WTC11 (cell line): ENCODE measurements around the gene LRRC3C. TPM values are rescaled to one million over a fixed set of nuclear protein-coding genes. Genes with fewer than 3 reads are reported as not detected.

Experiments used
- ATAC-seq: fragments of 200-7000 bp; cut with Tn5 transposase; 2 replicates; pipeline ENCODE4 v1.10.0; 2021; ENCODE audit warnings: mild to moderate bottlenecking, moderate library complexity
- CTCF ChIA-PET: fragments of 300-600 bp; sonication (Branson Sonifier 250); formaldehyde crosslinking; loops from one replicate; lab custom pipeline; 2021; ENCODE audit warnings: antibody characterized with exemption; lab: Charles Lee
- POLR2A ChIA-PET: fragments of 350-600 bp; sonication (Branson Sonifier 250); formaldehyde crosslinking; loops from one replicate; lab custom pipeline; 2021; ENCODE audit warnings: antibody characterized with exemption; lab: Charles Lee
- DNase-seq: peaks from one replicate; pipeline ENCODE4 v3.0.0; 2021; ENCODE audit warnings: low spot score
- H3K27ac Mint-ChIP-seq: 2 replicates; pipeline ENCODE4 v1.8.0; 2021; ENCODE audit warnings: mixed read lengths
- H3K27me3 Mint-ChIP-seq: 2 replicates; pipeline ENCODE4 v1.8.0; 2021; ENCODE audit warnings: low read depth, mild to moderate bottlenecking, moderate library complexity, mixed read lengths
- H3K36me3 Mint-ChIP-seq: 2 replicates; pipeline ENCODE4 v1.8.0; 2021; ENCODE audit warnings: mixed read lengths
- H3K4me1 Mint-ChIP-seq: 2 replicates; pipeline ENCODE4 v1.8.0; 2022; ENCODE audit warnings: mixed read lengths
- H3K4me3 Mint-ChIP-seq: 2 replicates; pipeline ENCODE4 v1.8.0; 2021; ENCODE audit warnings: mild to moderate bottlenecking, moderate library complexity, mixed read lengths
- H3K9me3 Mint-ChIP-seq: 2 replicates; pipeline ENCODE4 v1.8.0; 2021; ENCODE audit warnings: mixed read lengths
- ATF1 ChIP-seq: sonication (generic); formaldehyde crosslinking; IDR thresholded peaks from 2 replicates; pipeline ENCODE4 v1.8.1; 2023; ENCODE audit warnings: mild to moderate bottlenecking, moderate library complexity, missing genetic modification reagents
- CBFB ChIP-seq: sonication (generic); formaldehyde crosslinking; IDR thresholded peaks from 2 replicates; pipeline ENCODE4 v1.8.1; 2022; ENCODE audit warnings: mild to moderate bottlenecking, low read depth, missing genetic modification reagents
- EMX1 ChIP-seq: fragments of 250-450 bp; sonication (Bioruptor Pico); IDR thresholded peaks from 2 replicates; pipeline ENCODE4 v1.8.0; 2021; ENCODE audit warnings: mild to moderate bottlenecking
- FOXJ3 ChIP-seq: sonication (generic); formaldehyde crosslinking; IDR thresholded peaks from 2 replicates; pipeline ENCODE4 v1.9.0; 2021; ENCODE audit warnings: missing genetic modification reagents, mild to moderate bottlenecking, borderline replicate concordance
- FOXK1 ChIP-seq: sonication (generic); formaldehyde crosslinking; IDR thresholded peaks from 2 replicates; pipeline ENCODE4 v1.8.0; 2022; ENCODE audit warnings: mild to moderate bottlenecking, moderate library complexity, missing genetic modification reagents
- GTF2I ChIP-seq: fragments of 250-450 bp; sonication (Bioruptor Pico); conservative IDR thresholded peaks from 2 replicates; pipeline ENCODE4 v1.4.0; 2021; ENCODE audit warnings: mild to moderate bottlenecking
- HMGA2 ChIP-seq: fragments of 250-450 bp; sonication (Bioruptor Pico); IDR thresholded peaks from 2 replicates; pipeline ENCODE4 v1.4.0; 2021; ENCODE audit warnings: mild to moderate bottlenecking, moderate library complexity
- NFATC4 ChIP-seq: fragments of 250-450 bp; sonication (Bioruptor Pico); IDR thresholded peaks from 2 replicates; pipeline ENCODE4 v1.9.0; 2021; ENCODE audit warnings: mild to moderate bottlenecking
- NFE2L1 ChIP-seq: sonication (generic); formaldehyde crosslinking; IDR thresholded peaks from 2 replicates; pipeline ENCODE4 v1.8.1; 2023; ENCODE audit warnings: missing genetic modification reagents
- NR1H2 ChIP-seq: sonication (generic); formaldehyde crosslinking; IDR thresholded peaks from 2 replicates; pipeline ENCODE4 v1.9.0; 2021; ENCODE audit warnings: mild to moderate bottlenecking, moderate library complexity, missing genetic modification reagents
- RELA ChIP-seq: sonication (generic); formaldehyde crosslinking; IDR thresholded peaks from 2 replicates; pipeline ENCODE4 v1.8.1; 2022; ENCODE audit warnings: missing genetic modification reagents, mild to moderate bottlenecking, borderline replicate concordance
- SMAD4 ChIP-seq: sonication (generic); formaldehyde crosslinking; IDR thresholded peaks from 2 replicates; pipeline ENCODE4 v1.8.0; 2022; ENCODE audit warnings: mild to moderate bottlenecking, missing genetic modification reagents
- TCF7 ChIP-seq: sonication (generic); formaldehyde crosslinking; IDR thresholded peaks from 2 replicates; pipeline ENCODE4 v1.8.0; 2022; ENCODE audit warnings: mild to moderate bottlenecking, low read depth, missing genetic modification reagents, moderate library complexity
- ZNF317 ChIP-seq: sonication (generic); formaldehyde crosslinking; IDR thresholded peaks from 2 replicates; pipeline ENCODE4 v1.8.1; 2023; ENCODE audit warnings: low read depth, mild to moderate bottlenecking, moderate library complexity, missing genetic modification reagents, borderline replicate concordance
- ZNF416 ChIP-seq: fragments of 250-450 bp; sonication (Bioruptor Pico); IDR thresholded peaks from 2 replicates; pipeline ENCODE4 v1.9.0; 2021; ENCODE audit warnings: mild to moderate bottlenecking, inconsistent platforms
- ZNF423 ChIP-seq: fragments of 250-450 bp; sonication (Bioruptor Pico); IDR thresholded peaks from 2 replicates; pipeline ENCODE4 v2.1.2; 2022; ENCODE audit warnings: mild to moderate bottlenecking, moderate library complexity
- total RNA-seq: library from RNA; stranded (reverse); gene quantifications from 3 replicates; pipeline ENCODE4 v1.2.3, GENCODE V29; 2021
- TF ChIP-seq, protein P1 (sequence below): sonication (generic); formaldehyde crosslinking; IDR thresholded peaks from 2 replicates; pipeline ENCODE4 v1.8.1; 2022; ENCODE audit warnings: low read depth, mild to moderate bottlenecking, moderate library complexity, missing genetic modification reagents, borderline replicate concordance
- TF ChIP-seq, protein P2 (sequence below): sonication (generic); formaldehyde crosslinking; IDR thresholded peaks from 2 replicates; pipeline ENCODE4 v1.8.1; 2023; ENCODE audit warnings: mild to moderate bottlenecking, missing genetic modification reagents
- TF ChIP-seq, protein P3 (sequence below): sonication (generic); formaldehyde crosslinking; IDR thresholded peaks from 2 replicates; pipeline ENCODE4 v1.8.0; 2023; ENCODE audit warnings: mild to moderate bottlenecking, missing genetic modification reagents
- TF ChIP-seq, protein P4 (sequence below): sonication (generic); formaldehyde crosslinking; IDR thresholded peaks from 2 replicates; pipeline ENCODE4 v1.8.0; 2022; ENCODE audit warnings: missing genetic modification reagents
- TF ChIP-seq, protein P5 (sequence below): sonication (generic); formaldehyde crosslinking; IDR thresholded peaks from 2 replicates; pipeline ENCODE4 v1.8.1; 2022; ENCODE audit warnings: low read depth, missing genetic modification reagents, borderline replicate concordance

The LRRC3C gene
- total RNA-seq, 1 experiment from 2014 or later: not detected

DNA sequence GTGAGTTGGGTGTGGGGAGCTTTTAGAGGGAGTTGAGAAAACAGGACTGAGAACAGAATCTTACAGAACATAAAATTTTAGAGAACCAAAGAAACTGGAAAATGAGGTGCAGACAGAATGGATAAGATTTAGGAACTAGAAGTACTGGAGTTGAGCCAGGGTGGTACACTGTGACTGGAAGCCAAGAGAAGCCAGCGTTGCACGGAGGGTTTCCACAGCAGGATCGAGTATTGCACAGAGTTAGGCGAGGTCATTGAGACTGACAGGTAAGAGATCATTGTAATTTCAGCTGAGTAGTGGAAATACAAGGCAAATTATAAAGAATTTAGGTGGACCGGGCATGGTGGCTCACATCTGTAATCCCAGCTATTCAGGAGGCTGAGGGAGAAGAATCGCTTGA, 41.8 kb downstream of the LRRC3C start:
- Mint-ChIP-seq H3K27ac (no peak overlapping the region), H3K4me3 (no peak overlapping the region), H3K4me1 (no peaks in the 10 kb centered on the region), H3K9me3 (no peaks in the 10 kb centered on the region), H3K27me3 (peaks cover 32% of the 10 kb centered on the region), H3K36me3 (no peaks in the 10 kb centered on the region)
- no peak for TF ChIP-seq RELA
- TF ChIP-seq, protein P1, sequence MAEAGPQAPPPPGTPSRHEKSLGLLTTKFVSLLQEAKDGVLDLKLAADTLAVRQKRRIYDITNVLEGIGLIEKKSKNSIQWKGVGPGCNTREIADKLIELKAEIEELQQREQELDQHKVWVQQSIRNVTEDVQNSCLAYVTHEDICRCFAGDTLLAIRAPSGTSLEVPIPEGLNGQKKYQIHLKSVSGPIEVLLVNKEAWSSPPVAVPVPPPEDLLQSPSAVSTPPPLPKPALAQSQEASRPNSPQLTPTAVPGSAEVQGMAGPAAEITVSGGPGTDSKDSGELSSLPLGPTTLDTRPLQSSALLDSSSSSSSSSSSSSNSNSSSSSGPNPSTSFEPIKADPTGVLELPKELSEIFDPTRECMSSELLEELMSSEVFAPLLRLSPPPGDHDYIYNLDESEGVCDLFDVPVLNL: no peak
- TF ChIP-seq HMGA2 (CRISPR knock-in tag): no peak
- TF ChIP-seq ZNF423 (CRISPR knock-in tag): no peak
- TF ChIP-seq FOXJ3 (CRISPR knock-in tag): no peak
- ATAC-seq: no peak
- ChIA-PET POLR2A (interaction anchor here (0.6 to 0.8 kb wide), 2 partner anchors 11 to 31 kb away, joined by 3 read pairs; partner anchors contain the start of gene PSMD3), CTCF (interaction anchor here (0.6 to 2.4 kb wide), 3 partner anchors 10 to 805 kb away, joined by 3 to 16 read pairs (median 3); no protein-coding TSS in a partner anchor)
- no peak for DNase-seq

DNA sequence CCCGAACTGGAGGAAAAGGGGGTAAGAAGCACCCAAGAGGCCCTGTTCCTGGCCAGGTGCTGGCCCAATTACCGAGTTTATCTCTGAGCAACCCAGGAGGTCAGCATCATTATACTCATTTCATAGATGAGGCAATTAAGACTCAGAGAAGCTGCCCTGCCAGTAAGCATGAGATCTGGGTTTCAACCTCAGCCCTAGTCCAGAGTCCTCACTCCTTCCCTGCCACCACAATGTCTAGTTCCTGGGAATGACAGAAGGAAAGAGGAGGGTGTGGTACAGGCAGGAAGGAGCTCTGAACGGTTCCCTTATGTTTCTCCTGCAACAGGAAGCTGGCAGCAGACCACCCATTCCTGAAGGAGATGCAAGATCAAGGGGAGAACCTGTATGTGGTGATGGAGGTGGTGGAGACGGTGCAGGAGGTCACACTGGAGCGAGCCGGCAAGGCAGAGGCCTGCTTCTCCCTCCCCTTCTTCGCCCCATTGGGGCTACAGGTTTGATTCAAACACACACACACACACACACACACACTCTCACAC, 42.7 kb downstream of the LRRC3C start:
- CTCF ChIA-PET: interaction anchor here (0.9 kb wide), 1 partner anchor 10 kb away, joined by 3 read pairs; the partner anchor contains the start of gene PSMD3
- Mint-ChIP-seq H3K27ac (no peak overlapping the region), H3K36me3 (no peaks in the 10 kb centered on the region)
- TF ChIP-seq NR1H2 (CRISPR knock-in tag) (no peak), CBFB (CRISPR knock-in tag) (no peak), RELA (no peak), GTF2I (CRISPR knock-in tag) (no peak), FOXJ3 (CRISPR knock-in tag) (no peak), ZNF416 (CRISPR knock-in tag) (no peak)
- TF ChIP-seq, protein P2, sequence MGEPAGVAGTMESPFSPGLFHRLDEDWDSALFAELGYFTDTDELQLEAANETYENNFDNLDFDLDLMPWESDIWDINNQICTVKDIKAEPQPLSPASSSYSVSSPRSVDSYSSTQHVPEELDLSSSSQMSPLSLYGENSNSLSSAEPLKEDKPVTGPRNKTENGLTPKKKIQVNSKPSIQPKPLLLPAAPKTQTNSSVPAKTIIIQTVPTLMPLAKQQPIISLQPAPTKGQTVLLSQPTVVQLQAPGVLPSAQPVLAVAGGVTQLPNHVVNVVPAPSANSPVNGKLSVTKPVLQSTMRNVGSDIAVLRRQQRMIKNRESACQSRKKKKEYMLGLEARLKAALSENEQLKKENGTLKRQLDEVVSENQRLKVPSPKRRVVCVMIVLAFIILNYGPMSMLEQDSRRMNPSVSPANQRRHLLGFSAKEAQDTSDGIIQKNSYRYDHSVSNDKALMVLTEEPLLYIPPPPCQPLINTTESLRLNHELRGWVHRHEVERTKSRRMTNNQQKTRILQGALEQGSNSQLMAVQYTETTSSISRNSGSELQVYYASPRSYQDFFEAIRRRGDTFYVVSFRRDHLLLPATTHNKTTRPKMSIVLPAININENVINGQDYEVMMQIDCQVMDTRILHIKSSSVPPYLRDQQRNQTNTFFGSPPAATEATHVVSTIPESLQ (CRISPR knock-in tag): no peak
- TF ChIP-seq, protein P3, sequence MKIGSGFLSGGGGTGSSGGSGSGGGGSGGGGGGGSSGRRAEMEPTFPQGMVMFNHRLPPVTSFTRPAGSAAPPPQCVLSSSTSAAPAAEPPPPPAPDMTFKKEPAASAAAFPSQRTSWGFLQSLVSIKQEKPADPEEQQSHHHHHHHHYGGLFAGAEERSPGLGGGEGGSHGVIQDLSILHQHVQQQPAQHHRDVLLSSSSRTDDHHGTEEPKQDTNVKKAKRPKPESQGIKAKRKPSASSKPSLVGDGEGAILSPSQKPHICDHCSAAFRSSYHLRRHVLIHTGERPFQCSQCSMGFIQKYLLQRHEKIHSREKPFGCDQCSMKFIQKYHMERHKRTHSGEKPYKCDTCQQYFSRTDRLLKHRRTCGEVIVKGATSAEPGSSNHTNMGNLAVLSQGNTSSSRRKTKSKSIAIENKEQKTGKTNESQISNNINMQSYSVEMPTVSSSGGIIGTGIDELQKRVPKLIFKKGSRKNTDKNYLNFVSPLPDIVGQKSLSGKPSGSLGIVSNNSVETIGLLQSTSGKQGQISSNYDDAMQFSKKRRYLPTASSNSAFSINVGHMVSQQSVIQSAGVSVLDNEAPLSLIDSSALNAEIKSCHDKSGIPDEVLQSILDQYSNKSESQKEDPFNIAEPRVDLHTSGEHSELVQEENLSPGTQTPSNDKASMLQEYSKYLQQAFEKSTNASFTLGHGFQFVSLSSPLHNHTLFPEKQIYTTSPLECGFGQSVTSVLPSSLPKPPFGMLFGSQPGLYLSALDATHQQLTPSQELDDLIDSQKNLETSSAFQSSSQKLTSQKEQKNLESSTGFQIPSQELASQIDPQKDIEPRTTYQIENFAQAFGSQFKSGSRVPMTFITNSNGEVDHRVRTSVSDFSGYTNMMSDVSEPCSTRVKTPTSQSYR (CRISPR knock-in tag): no peak
- TF ChIP-seq, all 79 proteins: peak for 0
- no peak for DNase-seq
- POLR2A ChIA-PET: no interaction called here
- H3K4me1 Mint-ChIP-seq: no peaks in the 10 kb centered on the region
- H3K27me3 Mint-ChIP-seq: peaks cover 32% of the 10 kb centered on the region
- no peak overlapping the region for H3K4me3 Mint-ChIP-seq
- no peak for ATAC-seq
- no peaks in the 10 kb centered on the region for H3K9me3 Mint-ChIP-seq

DNA sequence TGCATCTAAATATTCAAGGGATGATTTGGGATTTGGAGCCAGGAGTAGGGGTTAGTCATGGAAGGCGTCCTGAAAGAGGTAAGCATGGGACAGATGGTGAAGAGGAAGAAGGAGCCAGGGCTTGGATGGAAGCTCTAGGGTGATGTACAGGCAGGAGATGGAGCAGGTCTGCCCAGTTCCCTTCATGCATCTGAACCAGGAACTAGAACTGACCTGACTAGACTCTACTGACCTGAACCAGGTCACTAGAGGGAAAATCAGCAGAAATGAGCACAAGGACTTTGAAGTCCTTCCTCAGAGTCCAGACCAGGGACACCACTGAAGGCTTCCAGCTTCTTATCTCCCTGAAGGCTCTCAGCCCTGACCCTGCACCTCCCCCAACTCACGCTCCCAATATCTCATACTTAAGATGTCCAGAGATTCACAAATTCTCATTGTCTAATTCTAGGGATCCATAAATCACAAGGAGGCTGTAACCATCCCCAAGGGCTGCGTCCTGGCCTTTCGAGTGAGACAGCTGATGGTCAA, 43.6 kb downstream of the LRRC3C start:
- peaks cover 32% of the 10 kb centered on the region for H3K27me3 Mint-ChIP-seq
- H3K4me1 Mint-ChIP-seq: no peaks in the 10 kb centered on the region
- no peak overlapping the region for H3K4me3 Mint-ChIP-seq
- DNase-seq (no peak), ATAC-seq (no peak)
- H3K27ac Mint-ChIP-seq: no peak overlapping the region
- H3K36me3 Mint-ChIP-seq: no peaks in the 10 kb centered on the region
- H3K9me3 Mint-ChIP-seq: no peaks in the 10 kb centered on the region
- ChIA-PET POLR2A (no interaction called here), CTCF (interaction anchor here (0.9 kb wide), 1 partner anchor 9 kb away, joined by 3 read pairs; the partner anchor contains the start of gene PSMD3)
- TF ChIP-seq EMX1 (CRISPR knock-in tag): no peak
- TF ChIP-seq ATF1 (CRISPR knock-in tag): no peak
- no peak for TF ChIP-seq NFATC4 (CRISPR knock-in tag)
- TF ChIP-seq, protein P4, sequence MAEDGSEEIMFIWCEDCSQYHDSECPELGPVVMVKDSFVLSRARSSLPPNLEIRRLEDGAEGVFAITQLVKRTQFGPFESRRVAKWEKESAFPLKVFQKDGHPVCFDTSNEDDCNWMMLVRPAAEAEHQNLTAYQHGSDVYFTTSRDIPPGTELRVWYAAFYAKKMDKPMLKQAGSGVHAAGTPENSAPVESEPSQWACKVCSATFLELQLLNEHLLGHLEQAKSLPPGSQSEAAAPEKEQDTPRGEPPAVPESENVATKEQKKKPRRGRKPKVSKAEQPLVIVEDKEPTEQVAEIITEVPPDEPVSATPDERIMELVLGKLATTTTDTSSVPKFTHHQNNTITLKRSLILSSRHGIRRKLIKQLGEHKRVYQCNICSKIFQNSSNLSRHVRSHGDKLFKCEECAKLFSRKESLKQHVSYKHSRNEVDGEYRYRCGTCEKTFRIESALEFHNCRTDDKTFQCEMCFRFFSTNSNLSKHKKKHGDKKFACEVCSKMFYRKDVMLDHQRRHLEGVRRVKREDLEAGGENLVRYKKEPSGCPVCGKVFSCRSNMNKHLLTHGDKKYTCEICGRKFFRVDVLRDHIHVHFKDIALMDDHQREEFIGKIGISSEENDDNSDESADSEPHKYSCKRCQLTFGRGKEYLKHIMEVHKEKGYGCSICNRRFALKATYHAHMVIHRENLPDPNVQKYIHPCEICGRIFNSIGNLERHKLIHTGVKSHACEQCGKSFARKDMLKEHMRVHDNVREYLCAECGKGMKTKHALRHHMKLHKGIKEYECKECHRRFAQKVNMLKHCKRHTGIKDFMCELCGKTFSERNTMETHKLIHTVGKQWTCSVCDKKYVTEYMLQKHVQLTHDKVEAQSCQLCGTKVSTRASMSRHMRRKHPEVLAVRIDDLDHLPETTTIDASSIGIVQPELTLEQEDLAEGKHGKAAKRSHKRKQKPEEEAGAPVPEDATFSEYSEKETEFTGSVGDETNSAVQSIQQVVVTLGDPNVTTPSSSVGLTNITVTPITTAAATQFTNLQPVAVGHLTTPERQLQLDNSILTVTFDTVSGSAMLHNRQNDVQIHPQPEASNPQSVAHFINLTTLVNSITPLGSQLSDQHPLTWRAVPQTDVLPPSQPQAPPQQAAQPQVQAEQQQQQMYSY (CRISPR knock-in tag): no peak
- TF ChIP-seq, protein P5, sequence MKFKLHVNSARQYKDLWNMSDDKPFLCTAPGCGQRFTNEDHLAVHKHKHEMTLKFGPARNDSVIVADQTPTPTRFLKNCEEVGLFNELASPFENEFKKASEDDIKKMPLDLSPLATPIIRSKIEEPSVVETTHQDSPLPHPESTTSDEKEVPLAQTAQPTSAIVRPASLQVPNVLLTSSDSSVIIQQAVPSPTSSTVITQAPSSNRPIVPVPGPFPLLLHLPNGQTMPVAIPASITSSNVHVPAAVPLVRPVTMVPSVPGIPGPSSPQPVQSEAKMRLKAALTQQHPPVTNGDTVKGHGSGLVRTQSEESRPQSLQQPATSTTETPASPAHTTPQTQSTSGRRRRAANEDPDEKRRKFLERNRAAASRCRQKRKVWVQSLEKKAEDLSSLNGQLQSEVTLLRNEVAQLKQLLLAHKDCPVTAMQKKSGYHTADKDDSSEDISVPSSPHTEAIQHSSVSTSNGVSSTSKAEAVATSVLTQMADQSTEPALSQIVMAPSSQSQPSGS (CRISPR knock-in tag): no peak
- TF ChIP-seq NFE2L1: no peak
- no peak for TF ChIP-seq TCF7 (CRISPR knock-in tag)
- no peak for TF ChIP-seq GTF2I (CRISPR knock-in tag)
- TF ChIP-seq FOXK1: no peak
- no peak for TF ChIP-seq ZNF317
- TF ChIP-seq SMAD4 (CRISPR knock-in tag): no peak
